HEK293 (cell line): ENCODE measurements around the gene ZNF296.
A peak's percentile ranks its signal among the peaks of the same experiment; 100 is the strongest.

ENCODE experiments used
- CTCF ChIA-PET: fragments of 350-600 bp; formaldehyde crosslinking; extraction: SDS; loops from one replicate; lab custom pipeline; 2021; ENCODE audit warnings: antibody characterized with exemption; lab: Yijun Ruan, JAX
- POLR2A ChIA-PET: fragments of 300-600 bp; formaldehyde crosslinking; extraction: SDS; loops from one replicate; lab custom pipeline; 2020; ENCODE audit warnings: antibody characterized with exemption, inconsistent platforms; lab: Yijun Ruan, JAX
- H3K27ac ChIP-seq: fragments of 200-500 bp; sonication (Bioruptor generic); 2 replicates; pipeline ENCODE4 v1.5.1; 2014; ENCODE audit warnings: low read depth, low read length, control low read depth, inconsistent platforms; ENCODE audit errors: extremely low read depth
- H3K36me3 ChIP-seq, 2 experiments: fragments of 200-500 bp in 1 of 2; sonication (Bioruptor generic) in 1 of 2; 1 replicate in 1 of 2; 2 replicates in 1 of 2; pipeline ENCODE4 v1.5.1; 2014 to 2017; ENCODE audit warnings: inconsistent platforms in 2 of 2, low read length in 2 of 2; ENCODE audit not compliant: control insufficient read depth in 2 of 2, insufficient read depth in 1 of 2
- H3K4me1 ChIP-seq: fragments of 200-500 bp; sonication (Bioruptor generic); 2 replicates; pipeline ENCODE4 v1.5.1; 2014; ENCODE audit warnings: mild to moderate bottlenecking, low read length, inconsistent platforms; ENCODE audit not compliant: control insufficient read depth, insufficient read depth
- H3K4me3 ChIP-seq: 2 replicates; pipeline ENCODE4 v1.5.1; 2011; ENCODE audit warnings: low read depth, mild to moderate bottlenecking, control low read depth, low read length, moderate library complexity
- H3K9me3 ChIP-seq: fragments of 200-500 bp; sonication (Bioruptor generic); 2 replicates; pipeline ENCODE4 v1.5.1; 2014; ENCODE audit warnings: low read depth, low read length, inconsistent platforms; ENCODE audit not compliant: control insufficient read depth, insufficient read depth
- BCL6B ChIP-seq: fragments of 450-650 bp; formaldehyde crosslinking; IDR thresholded peaks from 2 replicates; pipeline ENCODE4 v1.5.1; 2017; ENCODE audit warnings: missing biosample characterization, missing genetic modification characterization
- ELK4 ChIP-seq: IDR thresholded peaks from 2 replicates; pipeline ENCODE4 v1.6.1; 2011; ENCODE audit warnings: mild to moderate bottlenecking, low read depth, low read length, borderline replicate concordance
- KLF1 ChIP-seq: fragments of 450-650 bp; formaldehyde crosslinking; IDR thresholded peaks from 2 replicates; pipeline ENCODE4 v1.5.1; 2016; ENCODE audit warnings: missing biosample characterization, missing genetic modification characterization
- KLF16 ChIP-seq: fragments of 450-650 bp; formaldehyde crosslinking; IDR thresholded peaks from 2 replicates; pipeline ENCODE4 v1.5.1; 2017; ENCODE audit warnings: missing biosample characterization, missing genetic modification characterization
- KLF9 ChIP-seq: fragments of 450-650 bp; formaldehyde crosslinking; IDR thresholded peaks from 2 replicates; pipeline ENCODE4 v1.5.1; 2016; ENCODE audit warnings: missing biosample characterization, missing genetic modification characterization, low read depth
- PRDM10 ChIP-seq: fragments of 450-650 bp; formaldehyde crosslinking; IDR thresholded peaks from 2 replicates; pipeline ENCODE4 v1.5.1; 2016; ENCODE audit warnings: missing biosample characterization, missing genetic modification characterization
- SP3 ChIP-seq: fragments of 450-650 bp; formaldehyde crosslinking; IDR thresholded peaks from 2 replicates; pipeline ENCODE4 v1.5.1; 2016; ENCODE audit warnings: missing biosample characterization, missing genetic modification characterization
- SP7 ChIP-seq: fragments of 450-650 bp; formaldehyde crosslinking; IDR thresholded peaks from 2 replicates; pipeline ENCODE4 v1.5.1; 2016; ENCODE audit warnings: missing biosample characterization, missing genetic modification characterization
- ZBTB17 ChIP-seq: fragments of 450-650 bp; formaldehyde crosslinking; IDR thresholded peaks from 2 replicates; pipeline ENCODE4 v1.5.1; 2016; ENCODE audit warnings: missing biosample characterization, missing genetic modification characterization
- ZBTB48 ChIP-seq: fragments of 450-650 bp; formaldehyde crosslinking; IDR thresholded peaks from 2 replicates; pipeline ENCODE4 v1.5.1; 2016; ENCODE audit warnings: missing biosample characterization, missing genetic modification characterization
- ZBTB7A ChIP-seq: fragments of 450-650 bp; formaldehyde crosslinking; IDR thresholded peaks from 2 replicates; pipeline ENCODE4 v1.5.1; 2016; ENCODE audit warnings: low read depth, missing biosample characterization, missing genetic modification characterization
- ZNF10 ChIP-seq: fragments of 450-650 bp; formaldehyde crosslinking; IDR thresholded peaks from 2 replicates; pipeline ENCODE4 v1.5.1; 2017; ENCODE audit warnings: missing biosample characterization, missing genetic modification characterization
- ZNF2 ChIP-seq: fragments of 450-650 bp; formaldehyde crosslinking; IDR thresholded peaks from 2 replicates; pipeline ENCODE4 v1.5.1; 2016; ENCODE audit warnings: missing biosample characterization, missing genetic modification characterization
- ZNF335 ChIP-seq: fragments of 450-650 bp; formaldehyde crosslinking; conservative IDR thresholded peaks from 2 replicates; pipeline ENCODE4 v1.5.1; 2016; ENCODE audit warnings: missing biosample characterization, missing genetic modification characterization
- ZNF398 ChIP-seq: fragments of 450-650 bp; formaldehyde crosslinking; IDR thresholded peaks from 2 replicates; pipeline ENCODE4 v1.5.1; 2017; ENCODE audit warnings: missing biosample characterization, missing genetic modification characterization
- ZNF664 ChIP-seq: fragments of 450-650 bp; formaldehyde crosslinking; IDR thresholded peaks from 2 replicates; pipeline ENCODE4 v1.5.1; 2016; ENCODE audit warnings: missing biosample characterization, missing genetic modification characterization

ZNF296 gene

GRCh38 chr19:45076851-45077730 is 813 bp upstream of the ZNF296 start:
- Histone ChIP-seq H3K4me3 (no peak overlapping the region), H3K36me3 (peaks cover 16 to 21% of the 10 kb centered on the region in 2 experiments; a peak in 2 of 3 replicates), H3K27ac (peak overlapping the region; percentile 53), H3K9me3 (no peaks in the 10 kb centered on the region), H3K4me1 (peaks cover 18% of the 10 kb centered on the region)
- ChIA-PET POLR2A (interaction anchor here (0.9 to 1.2 kb wide), 4 partner anchors 13 to 27 kb away, joined by 3 to 11 read pairs (median 6); partner anchors contain the start of gene PPP1R37), CTCF (interaction anchor here (0.6 to 1.9 kb wide), 4 partner anchors 18 to 400 kb away, joined by 3 to 6 read pairs (median 3); no protein-coding TSS in a partner anchor)
- TF ChIP-seq ZNF10 (tag by site-specific recombination) (0 out of 2 replicates have a peak, but pooled peaks have one; percentile 40), ZBTB17 (tag by site-specific recombination) (peak; percentile 68; the same call in 1 of the 2 replicates), KLF16 (tag by site-specific recombination) (no peak), ZNF335 (tag by site-specific recombination) (peak; percentile 24), KLF9 (no peak), ELK4 (no peak), ZNF2 (tag by site-specific recombination) (no peak), KLF1 (tag by site-specific recombination) (peak; percentile 81), SP7 (tag by site-specific recombination) (no peak), PRDM10 (peak; percentile 44; the same call in 1 of the 2 replicates)

- peak overlapping the region; percentile 53; the same call in 1 of the 2 replicates for H3K27ac ChIP-seq
- peaks cover 15% of the 10 kb centered on the region for H3K4me1 ChIP-seq
- POLR2A ChIA-PET = interaction anchor here (0.5 to 1.3 kb wide), 6 partner anchors 9 to 200 kb away, joined by 3 to 6 read pairs (median 4); partner anchors contain the start of genes CLASRP and PPP1R37
- H3K4me3 ChIP-seq = peak overlapping the region; percentile 22
- CTCF ChIA-PET = interaction anchor here (1.0 to 3.4 kb wide), 3 partner anchors 16 to 56 kb away, joined by 3 to 16 read pairs (median 6); no protein-coding TSS in a partner anchor
- H3K36me3 ChIP-seq = peaks cover 6 to 25% of the 10 kb centered on the region in 2 experiments; a peak in 2 of 3 replicates
- H3K9me3 ChIP-seq = no peaks in the 10 kb centered on the region
- TF ChIP-seq ZBTB48 (tag by site-specific recombination) = peak; percentile 67; the same call in 1 of the 2 replicates
- TF ChIP-seq ZNF2 (tag by site-specific recombination) = no peak
- 0 out of 2 replicates have a peak, but pooled peaks have one; percentile 19 for TF ChIP-seq ZNF398 (tag by site-specific recombination)
- TF ChIP-seq KLF1 (tag by site-specific recombination) = 0 out of 2 replicates have a peak, but pooled peaks have one; percentile 6
- TF ChIP-seq ZBTB7A (tag by site-specific recombination) = 0 out of 2 replicates have a peak, but pooled peaks have one; percentile 38
- no peak for TF ChIP-seq ZNF664
- TF ChIP-seq BCL6B (tag by site-specific recombination) = no peak
- TF ChIP-seq SP3 = peak; percentile 20; the same call in 1 of the 2 replicates
Measured at GRCh38 chr19:45075301-45076028, 813 bp downstream of the ZNF296 start.
